ENCODE measurements around the gene RUFY4.

RUFY4 gene

GRCh38 chr2:218059289-218059688 is 9.8 kb upstream of the RUFY4 start:
- DNase-seq (ENCODE audit: low read depth in 2 of 2, low spot score in 1 of 2), result no peak

GRCh38 chr2:218060118-218060517 is 8.9 kb upstream of the RUFY4 start:
- DNase-seq (ENCODE audit: low read depth in 2 of 2, low spot score in 1 of 2), result no peak

- no peak for DNase-seq (ENCODE audit: low read depth in 2 of 2, low spot score in 1 of 2)
Observed at GRCh38 chr2:218060950-218061660, 7.9 kb upstream of the RUFY4 start.

- DNase-seq (ENCODE audit: low read depth in 2 of 2, low spot score in 1 of 2), result no peak
Observed at GRCh38 chr2:218063486-218063885, 5.6 kb upstream of the RUFY4 start.

DNA sequence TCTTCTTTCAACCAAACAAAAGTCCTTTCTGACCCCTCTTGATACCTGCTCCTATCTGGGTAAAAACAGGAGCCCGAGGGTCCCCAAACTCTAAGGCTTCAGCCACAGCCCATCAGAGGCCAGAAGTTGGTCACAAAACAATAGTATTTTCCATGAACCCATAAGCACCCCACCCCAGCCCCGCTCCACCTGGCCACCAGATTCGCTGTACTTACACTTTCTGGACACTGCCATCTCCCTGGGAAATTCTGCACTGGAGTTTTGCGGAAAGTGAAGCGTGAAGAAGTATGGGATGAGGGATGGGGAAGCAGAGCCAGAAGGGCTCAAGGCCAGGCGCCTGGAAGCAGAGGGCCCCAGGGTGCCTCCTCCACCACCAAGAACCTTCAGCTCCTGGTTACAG is 5.2 kb upstream of the RUFY4 start:
- no peak for DNase-seq (ENCODE audit: low read depth in 2 of 2, low spot score in 1 of 2)

DNA sequence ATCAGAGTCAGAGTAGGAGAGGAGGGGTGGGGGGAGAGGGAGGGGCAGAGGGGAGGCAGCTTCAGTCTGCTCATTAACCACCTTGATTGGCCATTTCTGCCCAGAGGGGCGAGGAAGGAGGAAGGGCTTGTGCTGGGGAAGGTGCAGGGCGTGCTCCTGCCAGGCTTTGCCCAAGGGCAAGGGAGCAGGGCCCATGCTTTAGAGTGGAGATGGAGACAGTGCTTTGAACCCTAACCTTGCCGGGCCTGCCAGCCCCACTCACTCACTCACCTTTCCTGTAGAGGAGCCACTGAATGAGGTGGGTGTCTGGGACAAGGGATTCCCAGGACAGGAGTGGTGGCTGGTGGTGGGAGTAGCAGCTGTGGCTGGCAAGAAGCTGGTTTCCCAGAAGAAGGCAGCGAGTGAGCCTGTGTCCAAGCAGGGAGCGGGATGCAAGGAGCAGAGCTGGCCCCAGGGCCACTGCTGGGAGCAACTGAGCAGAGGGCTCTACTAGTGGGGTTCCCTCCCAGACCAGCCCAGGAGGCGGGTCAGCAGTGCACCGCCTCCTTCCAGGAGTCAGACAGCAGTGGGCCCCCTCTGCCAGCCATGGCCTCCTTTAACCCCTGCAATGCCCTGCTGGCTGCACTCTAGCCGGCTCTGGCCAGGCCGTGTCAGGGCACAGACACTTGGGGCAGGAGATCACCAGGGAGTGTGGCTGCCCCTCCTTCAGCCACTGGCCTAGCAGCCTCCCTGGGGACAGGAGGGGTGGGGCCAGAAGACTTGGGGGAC is 3.6 kb upstream of the RUFY4 start:
- no peak for DNase-seq (ENCODE audit: low read depth in 2 of 2, low spot score in 1 of 2)

DNA sequence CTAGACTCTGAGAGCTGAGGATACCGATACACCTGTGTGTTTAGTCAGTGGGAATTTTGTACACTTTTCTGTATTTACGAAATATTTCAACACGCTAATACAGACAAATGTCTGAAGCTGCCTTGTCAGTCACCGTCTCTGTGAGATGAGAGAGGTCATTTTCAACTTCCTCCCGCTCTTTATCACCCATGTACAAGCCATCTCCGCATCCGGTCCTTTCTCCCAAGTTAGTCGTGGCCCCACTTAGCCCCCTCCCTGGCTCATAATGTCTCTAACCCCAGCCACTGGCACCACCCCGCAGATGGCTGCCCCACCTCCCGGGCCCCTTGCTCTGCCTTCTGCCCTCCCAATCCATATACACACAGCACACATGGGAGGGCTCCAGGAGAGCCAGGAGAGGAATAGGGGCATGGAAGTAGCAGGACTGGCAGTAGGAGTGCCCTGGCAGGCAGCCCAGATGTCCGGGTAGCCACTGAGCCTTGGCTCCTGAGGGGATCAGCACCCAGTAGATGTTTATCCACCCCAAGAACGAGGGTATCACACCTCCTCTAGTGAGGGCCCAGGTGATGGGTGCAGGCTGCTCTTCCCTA is 2.0 kb upstream of the RUFY4 start:
- no peak for DNase-seq (ENCODE audit: low read depth in 2 of 2, low spot score in 1 of 2)

- no peak for DNase-seq (ENCODE audit: low read depth in 2 of 2, low spot score in 1 of 2)
Observed at GRCh38 chr2:218067523-218067922, 1.5 kb upstream of the RUFY4 start.

GRCh38 chr2:218069606-218070300 is 700 bp downstream of the RUFY4 start:
- no peak for DNase-seq (ENCODE audit: low read depth in 2 of 2, low spot score in 1 of 2)

GRCh38 chr2:218070587-218070986 is 1.5 kb downstream of the RUFY4 start:
- DNase-seq (ENCODE audit: low read depth in 2 of 2, low spot score in 1 of 2), result no peak

GRCh38 chr2:218071218-218071937 is 2.3 kb downstream of the RUFY4 start:
- DNase-seq (ENCODE audit: low read depth in 2 of 2, low spot score in 1 of 2), result no peak

DNA sequence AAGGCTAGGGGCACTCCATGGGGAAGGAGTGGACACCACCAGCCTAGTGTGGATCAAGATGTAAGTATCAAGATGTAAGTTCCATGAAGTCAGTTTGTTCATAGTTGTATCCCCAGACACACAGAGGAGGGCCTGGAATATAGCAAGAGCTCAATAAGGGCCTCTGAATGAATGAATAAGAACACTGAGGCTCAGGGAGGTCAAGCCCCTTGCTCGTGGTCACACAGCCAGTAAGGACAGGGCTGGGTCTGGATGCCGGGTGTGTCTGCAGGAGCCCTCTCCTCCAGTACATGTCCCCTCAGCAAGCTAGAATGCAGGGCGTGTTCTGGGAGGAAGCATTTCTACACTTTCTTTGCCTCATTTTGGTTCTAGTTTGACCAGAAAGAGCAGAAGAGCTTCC is 2.9 kb downstream of the RUFY4 start:
- no peak for DNase-seq (ENCODE audit: low read depth in 2 of 2, low spot score in 1 of 2)

DNA sequence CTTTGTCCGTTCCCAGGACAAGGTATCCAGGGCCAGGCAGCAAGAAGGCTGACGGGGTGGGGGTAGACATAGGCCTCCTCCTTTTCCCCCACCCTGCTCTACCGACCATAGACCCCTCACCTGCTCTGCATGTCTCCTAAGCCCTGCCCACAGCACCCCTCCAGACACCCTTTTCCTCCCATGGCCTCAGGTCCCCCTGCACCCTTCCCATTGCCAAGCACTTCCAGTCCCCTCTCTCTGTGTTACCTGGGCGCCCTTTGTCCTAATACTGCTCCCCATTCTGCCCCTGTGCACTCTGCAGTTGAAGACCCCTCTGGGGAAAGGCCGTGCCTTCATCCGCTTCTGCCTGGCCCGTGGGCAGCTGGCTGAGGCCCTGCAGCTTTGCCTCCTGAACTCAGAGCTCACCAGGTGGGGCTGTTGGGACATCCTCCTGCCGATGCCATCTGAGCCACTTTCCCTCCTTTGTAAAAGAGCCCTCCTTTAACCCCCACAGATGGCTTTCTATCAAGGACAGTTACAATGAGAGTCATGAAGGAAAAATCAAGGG is 3.5 kb downstream of the RUFY4 start:
- no peak for DNase-seq (ENCODE audit: low read depth in 2 of 2, low spot score in 1 of 2)

GRCh38 chr2:218073185-218073584 is 4.1 kb downstream of the RUFY4 start:
- DNase-seq (ENCODE audit: low read depth in 2 of 2, low spot score in 1 of 2), result no peak

DNA sequence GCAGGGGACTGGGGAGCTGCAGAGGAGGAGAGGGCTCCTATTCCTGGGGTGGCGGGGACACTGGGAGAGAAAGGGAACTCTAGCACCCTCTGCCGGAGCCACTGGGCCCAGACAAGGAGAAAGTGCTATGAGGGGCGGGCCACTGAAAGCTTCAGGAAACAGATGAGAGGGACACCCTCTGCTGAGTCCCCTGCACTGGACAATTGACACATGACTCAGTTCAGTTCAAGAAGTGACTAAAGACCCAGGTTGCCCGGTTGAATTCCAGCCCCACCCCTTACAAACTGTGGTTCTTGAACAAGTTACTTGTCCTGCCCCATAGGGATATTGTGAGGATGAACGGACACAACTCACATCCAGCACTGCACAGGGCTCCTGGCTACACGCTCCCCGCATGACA is 5.0 kb downstream of the RUFY4 start:
- no peak for DNase-seq (ENCODE audit: low read depth in 2 of 2, low spot score in 1 of 2)

GRCh38 chr2:218075975-218076811 is 7.1 kb downstream of the RUFY4 start:
- DNase-seq (ENCODE audit: low read depth in 2 of 2, low spot score in 1 of 2), result no peak

- no peak for DNase-seq (ENCODE audit: low read depth in 2 of 2, low spot score in 1 of 2)
Observed at GRCh38 chr2:218077464-218078216, 8.6 kb downstream of the RUFY4 start.

- no peak for DNase-seq (ENCODE audit: low read depth in 2 of 2, low spot score in 1 of 2)
Observed at GRCh38 chr2:218079943-218080913, 11.2 kb downstream of the RUFY4 start.

All from stimulated activated CD8-positive, alpha-beta memory T cell treated with anti-CD3 and anti-CD28 coated beads, Interleukin-4, amount 100 ng/mL, for 1 hour (primary cell).